HG03460 (cell line): Measurements from ENCODE around the gene CCDC34.
A peak's percentile ranks its signal among the peaks of the same experiment; 100 is the strongest.
"Not testable (repeated sequence)": the region's sequence is repeated elsewhere in the genome, so short reads cannot be mapped to it uniquely, and the experiment has no call there.

ENCODE experiments used
- ATAC-seq: cut with Tn5 transposase; IDR thresholded peaks from one replicate; pipeline ENCODE4 v1.9.1; 2021; ENCODE audit not compliant: unreplicated experiment

The CCDC34 gene

DNA sequence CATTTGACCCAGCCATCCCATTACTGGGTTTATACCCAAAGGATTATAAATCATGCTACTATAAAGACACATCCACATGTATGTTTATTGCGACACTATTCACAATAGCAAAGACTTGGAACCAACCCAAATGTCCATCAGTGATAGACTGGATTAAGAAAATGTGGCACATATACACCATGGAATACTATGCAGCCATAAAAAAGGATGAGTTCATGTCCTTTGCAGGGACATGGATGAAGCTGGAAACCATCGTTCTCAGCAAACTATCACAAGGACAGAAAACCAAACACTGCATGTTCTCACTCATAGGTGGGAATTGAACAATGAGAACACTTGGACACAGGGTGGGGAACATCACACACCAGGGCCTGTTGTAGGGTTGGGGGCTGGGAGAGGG, 36.0 kb downstream of the CCDC34 start:
- not testable (repeated sequence) for ATAC-seq

DNA sequence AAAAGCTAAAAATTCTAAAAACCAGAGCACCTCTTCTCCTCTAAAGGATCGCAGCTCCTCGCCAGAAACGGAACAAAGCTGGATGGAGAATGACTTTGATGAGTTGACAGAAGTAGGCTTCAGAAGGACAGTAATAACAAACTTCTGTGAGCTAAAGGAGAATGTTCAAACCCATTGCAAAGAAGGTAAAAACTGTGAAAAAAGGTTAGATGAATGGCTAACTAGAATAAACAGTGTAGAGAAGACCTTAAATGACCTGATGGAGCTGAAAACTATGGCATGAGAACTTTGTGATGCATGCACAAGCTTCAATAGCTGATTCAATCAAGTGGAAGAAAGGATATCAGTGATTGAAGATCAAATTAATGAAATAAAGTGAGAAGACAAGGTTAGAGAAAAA, 40.8 kb downstream of the CCDC34 start:
- ATAC-seq, result not testable (repeated sequence)

DNA sequence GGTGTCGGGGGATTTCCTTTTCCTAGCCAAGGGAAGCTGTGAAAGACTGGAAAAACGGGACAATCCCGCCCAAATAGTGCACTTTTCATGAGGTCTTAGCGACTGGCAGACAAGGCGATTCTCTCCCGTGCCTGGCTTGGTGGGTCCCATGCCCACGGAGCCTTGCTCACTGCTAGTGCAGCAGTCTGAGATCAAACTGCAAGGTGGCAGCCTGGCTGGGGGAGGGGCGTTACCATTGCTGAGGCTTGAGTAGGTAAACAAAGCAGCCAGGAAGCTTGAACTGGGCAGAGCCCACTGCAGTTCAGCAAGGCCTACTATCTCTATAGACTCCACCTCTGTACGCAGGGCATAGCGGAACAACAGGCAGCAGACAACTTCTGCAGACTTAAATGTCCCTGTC, 41.7 kb downstream of the CCDC34 start:
- ATAC-seq, result not testable (repeated sequence)

DNA sequence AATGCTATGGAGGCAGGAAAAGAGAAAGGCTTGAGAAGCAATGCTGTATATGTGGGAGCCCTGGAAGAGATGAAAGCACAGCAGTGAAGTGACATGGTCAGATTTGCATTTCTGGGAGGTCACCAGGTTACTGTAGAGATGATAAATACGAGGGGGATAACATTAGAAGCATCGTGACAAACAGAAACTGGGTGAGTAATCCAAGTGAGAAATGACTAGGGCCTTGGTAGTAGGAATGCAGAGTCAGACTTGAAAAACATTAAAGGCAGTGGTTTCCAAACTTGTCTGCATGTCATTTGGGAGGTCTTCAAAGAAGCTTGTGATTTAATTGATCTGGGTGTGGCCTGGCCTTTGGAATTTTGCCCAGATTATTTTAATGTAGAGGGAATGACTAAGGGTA, 43.9 kb downstream of the CCDC34 start:
- ATAC-seq, result peak; percentile 97

- ATAC-seq, result no peak
Observed at GRCh38 chr11:27317751-27318150, 45.3 kb downstream of the CCDC34 start.

DNA sequence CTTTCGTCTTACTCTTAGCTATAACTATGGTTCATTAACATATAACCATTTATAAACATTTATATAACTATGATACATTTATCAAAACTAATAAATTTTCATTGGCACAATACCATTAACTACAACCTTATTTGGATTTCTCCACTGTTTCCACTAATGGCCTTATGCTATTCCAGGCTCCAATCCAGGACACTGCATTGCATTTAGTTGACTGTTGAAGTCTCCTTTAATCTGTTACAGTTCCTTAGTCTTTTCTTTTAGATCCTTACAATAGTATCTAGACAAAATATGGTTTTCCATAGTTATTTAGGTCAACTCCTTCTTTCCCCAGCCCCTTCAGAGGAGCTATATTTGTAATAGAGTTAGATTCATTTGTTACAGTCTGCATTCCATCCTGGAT, 47.2 kb downstream of the CCDC34 start:
- no peak for ATAC-seq

DNA sequence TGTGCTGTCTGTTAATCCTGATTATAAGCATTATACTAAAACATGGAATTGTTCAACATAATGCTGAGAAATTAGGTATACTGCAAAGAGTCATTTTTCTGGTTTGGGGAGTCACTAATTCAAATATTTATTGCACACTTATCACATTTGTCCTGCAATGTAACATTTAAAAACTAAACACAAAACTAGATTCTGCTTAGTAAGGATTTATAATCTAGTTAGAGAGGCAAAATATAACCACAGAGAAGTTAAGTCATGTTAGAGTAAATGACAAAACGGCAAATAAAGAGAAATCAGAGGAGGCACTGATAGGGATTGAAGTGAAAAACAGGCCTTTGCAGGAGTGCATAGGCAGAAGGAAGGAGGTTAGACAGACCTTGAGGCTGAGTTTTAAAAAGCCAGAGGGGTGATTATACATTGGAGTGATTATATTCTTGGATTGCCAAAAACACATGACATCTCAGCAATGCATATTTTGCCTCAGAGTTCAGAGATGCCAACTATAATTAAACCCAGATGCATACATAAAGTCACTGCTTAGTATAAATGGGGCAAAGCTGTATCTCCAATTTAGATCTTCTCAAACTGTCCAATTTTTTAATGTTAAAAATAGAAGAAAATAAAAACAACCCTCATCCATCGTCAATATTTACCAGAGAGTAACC, 49.7 kb downstream of the CCDC34 start:
- ATAC-seq, result no peak

DNA sequence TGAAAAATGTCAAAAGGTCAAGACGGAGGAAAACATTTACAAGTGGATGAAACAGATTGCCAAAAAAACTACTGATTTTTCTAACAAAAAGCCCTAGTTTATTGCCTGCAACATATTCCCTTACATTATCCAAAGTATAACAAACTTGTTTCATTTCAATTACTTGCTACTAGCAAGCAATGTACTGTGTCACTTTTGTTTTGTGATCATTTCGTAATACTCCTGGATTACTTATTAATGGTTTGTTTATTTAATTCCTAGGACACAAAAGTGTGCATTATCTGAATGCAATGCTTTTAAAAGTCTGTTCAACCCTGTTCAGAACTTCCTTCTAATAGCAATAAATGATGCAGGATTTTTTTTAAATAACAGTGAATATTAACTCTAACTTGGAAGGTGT, 50.9 kb downstream of the CCDC34 start:
- ATAC-seq, result no peak

DNA sequence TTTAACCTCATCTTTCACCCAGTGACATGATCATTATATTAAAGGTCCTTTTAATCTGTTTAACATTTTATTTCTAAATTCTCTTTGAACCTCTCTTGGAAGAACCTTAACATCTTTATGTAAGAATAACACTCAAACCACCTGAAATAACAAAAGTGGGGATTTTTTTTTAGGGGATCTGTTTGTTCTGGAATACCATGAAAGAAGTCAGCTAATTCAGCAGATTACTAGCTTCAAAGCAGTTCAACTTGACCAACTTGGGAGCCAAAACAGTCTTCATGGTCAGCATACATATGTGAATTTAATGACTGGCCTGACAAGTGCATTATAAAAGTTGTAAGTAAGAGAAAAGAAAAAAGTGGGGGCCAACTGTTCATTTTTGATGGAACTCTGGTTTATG, 52.3 kb downstream of the CCDC34 start:
- ATAC-seq, result no peak

GRCh38 chr11:27310182-27310581, 52.8 kb downstream of the CCDC34 start:
- no peak for ATAC-seq

DNA sequence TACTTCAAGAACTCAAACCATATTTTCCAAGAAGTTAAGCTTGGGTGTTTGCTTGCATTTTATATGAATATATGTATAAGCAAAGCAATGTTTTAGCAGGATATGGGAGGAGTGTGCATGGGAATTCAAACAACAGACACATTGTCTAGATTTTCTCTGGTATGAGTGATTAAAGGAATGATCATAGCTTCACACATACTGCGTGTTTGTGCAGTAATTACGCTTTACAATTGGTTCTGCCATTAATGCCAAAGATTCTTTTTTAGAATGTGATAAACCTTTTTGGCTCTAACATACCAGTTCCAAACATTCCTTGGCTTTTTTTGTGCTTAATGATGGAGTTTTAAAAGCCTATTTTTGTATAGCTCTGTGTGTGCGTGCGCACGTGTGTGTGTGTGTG, 54.0 kb downstream of the CCDC34 start:
- ATAC-seq, result no peak

DNA sequence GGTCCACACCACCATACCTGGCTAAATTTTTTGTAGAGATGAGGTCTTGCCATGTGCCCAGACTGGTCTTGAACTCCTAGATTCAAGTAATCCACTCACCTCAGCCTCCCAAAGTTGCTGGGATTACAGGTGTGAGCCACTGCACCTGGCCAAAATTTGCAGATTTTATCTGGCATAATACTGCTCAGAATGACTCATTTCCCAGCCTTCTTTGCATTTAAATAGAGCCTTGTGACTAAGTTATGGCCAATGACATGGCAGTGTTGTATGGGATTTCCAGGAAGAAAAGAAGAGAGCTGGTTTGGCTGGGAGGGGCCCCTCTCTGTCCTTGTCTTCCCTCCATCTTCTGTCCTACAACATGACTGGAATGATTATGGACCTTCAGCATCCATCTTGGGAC, 55.8 kb downstream of the CCDC34 start:
- ATAC-seq, result no peak

- no peak for ATAC-seq
Observed at GRCh38 chr11:27305751-27306150, 57.3 kb downstream of the CCDC34 start.

DNA sequence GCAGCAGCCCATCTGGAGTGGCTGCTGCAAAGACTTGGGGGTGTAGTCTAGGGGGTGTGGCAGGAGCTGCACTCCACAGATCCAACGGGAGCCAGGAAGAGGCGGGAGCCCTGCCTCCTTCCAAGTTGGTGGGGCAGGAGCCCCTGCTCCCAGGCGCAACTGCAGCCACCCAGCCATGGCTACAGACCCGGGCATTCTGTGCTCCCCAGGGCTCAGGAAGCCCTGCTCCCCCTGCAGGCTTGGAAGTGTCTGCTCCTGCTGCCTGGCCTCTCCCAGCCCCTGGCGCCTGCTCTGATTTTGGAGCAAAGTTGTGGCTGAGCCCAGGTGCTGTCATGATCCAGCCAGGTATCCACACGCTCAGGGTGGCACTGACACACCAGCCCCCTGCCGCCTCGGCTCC, 58.5 kb downstream of the CCDC34 start:
- ATAC-seq, result no peak

- no peak for ATAC-seq
Observed at GRCh38 chr11:27303903-27304302, 59.1 kb downstream of the CCDC34 start.

DNA sequence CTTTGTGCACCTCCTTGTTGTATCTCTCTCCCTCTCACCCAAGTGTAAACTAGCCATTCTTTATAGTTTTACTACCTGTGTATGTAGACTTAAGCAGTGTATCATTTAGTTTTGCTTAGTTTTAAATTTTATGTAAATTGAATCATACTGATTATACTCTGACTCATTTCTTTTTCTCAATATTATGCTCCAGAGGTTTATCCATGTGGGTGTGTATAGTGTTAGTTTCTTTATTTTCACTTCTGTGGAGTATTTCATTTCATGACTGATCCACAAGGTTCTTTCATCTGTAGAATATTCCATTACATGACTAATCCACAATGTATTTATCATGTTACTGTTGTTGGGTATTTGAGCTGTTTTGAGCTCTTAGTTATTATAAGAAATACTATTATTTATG, 62.0 kb downstream of the CCDC34 start:
- no peak for ATAC-seq

- no peak for ATAC-seq
Observed at GRCh38 chr11:27297616-27298015, 65.4 kb downstream of the CCDC34 start.

- ATAC-seq, result no peak
Observed at GRCh38 chr11:27296497-27296896, 66.5 kb downstream of the CCDC34 start.

GRCh38 chr11:27295928-27296327, 67.1 kb downstream of the CCDC34 start:
- ATAC-seq, result no peak

DNA sequence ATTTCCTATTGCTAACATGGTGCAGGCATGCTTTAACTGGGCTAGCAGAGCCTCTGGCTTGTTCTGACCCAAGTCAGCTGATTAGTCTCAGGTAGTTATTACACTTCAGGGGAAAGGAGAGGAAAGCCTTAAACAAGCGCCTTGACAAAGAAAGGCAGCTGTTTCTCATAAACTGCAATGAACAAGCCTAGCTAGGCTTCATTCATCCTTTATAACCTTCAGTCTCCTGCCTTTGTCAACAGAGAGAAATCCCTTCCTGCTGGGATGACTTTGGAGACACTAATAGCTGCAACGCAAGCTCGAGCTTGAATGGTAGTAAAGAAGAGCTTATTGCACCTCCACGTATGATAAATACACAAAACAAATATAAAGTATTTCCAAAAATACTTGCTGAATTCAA, 68.4 kb downstream of the CCDC34 start:
- ATAC-seq, result no peak

DNA sequence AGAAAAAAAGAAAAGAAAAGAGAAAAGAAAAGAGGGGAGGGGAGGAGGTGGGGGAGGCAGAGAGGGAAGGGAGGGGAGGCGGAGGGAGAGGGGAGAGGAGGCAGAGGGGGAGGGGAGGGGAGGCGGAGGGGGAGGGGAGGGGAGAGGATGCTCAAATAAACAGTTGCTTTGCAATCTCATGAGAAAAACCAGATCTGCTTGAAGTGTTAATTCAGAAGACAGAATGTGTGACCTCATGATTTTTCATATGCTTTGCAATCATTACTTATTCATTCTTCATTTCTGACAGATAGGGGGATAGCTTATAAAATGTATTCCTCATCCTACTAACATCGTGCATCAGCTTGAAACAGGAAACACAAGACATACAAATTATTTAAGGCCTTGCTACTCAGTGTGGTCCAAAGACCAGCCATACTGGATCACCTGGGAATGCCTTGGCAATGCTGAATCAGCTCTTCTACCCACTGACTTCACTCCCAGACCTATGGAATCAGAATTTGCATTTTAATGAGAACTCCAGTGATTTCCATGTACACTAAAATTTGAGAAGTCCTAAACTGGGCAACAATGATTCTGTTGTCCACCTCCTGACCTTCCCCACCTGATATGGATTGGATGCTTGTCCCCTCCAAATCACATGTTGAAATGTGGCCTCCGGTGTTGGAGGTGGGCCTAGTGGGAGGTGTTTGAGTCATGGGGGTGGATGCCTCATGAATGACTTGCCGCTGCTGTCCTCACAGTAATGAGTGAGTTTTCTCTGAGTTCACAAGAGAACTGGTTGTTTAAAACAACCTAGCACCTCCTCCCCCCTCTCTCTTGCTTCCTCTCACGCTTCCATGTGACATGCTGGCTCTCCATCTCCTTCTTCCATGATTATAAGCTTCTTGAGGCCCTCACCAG, 69.2 kb downstream of the CCDC34 start:
- no peak for ATAC-seq

DNA sequence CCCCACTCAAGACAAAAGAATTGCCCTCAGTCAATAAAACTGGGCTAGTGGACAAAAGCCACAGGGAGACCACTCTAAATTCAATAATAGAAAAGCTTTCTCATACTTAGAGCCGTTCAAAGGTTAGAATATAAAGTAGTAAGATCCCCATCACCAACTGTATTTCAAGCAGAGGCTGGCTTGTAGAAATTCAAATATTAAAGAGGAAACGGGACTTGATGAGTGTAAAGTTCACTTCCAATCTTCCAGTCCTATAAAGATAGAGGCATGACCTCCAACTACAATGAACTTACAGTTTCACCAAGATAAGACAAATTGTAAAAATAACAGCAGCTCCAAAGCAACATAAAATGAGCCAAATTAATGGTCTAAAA, 70.4 kb downstream of the CCDC34 start:
- ATAC-seq, result no peak
